NCI-H2196 treated with DMSO at 0.1 percent for 48 hours (cell line): ENCODE measurements around the gene GRID1.

ENCODE experiments used
- DNase-seq: peaks from one replicate; lab custom pipeline; 2025; ENCODE audit not compliant: unreplicated experiment; lab: John Stamatoyannopoulos, UW

The GRID1 gene

DNA sequence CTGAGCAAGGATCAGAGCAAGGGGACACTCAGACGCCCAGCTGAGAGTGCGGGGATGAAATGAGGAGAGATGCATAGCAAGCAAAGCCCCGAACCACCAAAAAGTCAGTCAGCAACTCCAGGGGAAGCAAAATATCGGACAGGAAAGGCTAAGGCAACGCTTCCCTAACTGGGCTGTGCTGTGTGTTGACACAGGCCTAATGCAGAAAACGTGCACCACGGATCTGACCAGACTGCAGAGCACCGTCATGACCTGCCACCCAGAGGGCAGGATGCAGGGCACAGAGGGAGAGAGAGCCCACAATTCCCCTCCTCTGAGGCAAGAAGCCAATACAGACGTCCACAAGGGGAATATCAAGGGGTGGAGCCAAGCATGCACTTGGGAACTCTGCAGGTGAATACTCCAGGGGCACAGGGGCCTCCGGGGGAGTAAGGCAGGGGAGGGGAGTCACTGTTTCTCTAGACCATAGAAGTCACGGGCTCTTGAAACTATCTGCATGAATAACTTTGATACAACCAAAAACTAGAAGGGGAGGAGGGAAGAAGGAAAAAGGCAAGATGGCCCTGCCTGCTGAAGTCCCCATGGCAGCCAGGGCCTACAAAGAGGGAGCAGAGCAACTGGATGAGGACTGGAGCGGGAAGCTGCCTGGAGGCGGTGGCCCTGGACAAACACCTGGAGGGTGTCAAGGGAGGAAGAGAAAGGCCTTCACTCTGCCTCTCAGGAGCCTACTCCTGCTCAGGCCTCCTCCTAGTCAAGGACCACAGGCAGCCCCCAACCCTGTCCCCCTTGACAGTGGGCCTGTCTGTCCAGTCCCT lies 26.2 kb downstream of the GRID1 start:
- no peak for DNase-seq

DNA sequence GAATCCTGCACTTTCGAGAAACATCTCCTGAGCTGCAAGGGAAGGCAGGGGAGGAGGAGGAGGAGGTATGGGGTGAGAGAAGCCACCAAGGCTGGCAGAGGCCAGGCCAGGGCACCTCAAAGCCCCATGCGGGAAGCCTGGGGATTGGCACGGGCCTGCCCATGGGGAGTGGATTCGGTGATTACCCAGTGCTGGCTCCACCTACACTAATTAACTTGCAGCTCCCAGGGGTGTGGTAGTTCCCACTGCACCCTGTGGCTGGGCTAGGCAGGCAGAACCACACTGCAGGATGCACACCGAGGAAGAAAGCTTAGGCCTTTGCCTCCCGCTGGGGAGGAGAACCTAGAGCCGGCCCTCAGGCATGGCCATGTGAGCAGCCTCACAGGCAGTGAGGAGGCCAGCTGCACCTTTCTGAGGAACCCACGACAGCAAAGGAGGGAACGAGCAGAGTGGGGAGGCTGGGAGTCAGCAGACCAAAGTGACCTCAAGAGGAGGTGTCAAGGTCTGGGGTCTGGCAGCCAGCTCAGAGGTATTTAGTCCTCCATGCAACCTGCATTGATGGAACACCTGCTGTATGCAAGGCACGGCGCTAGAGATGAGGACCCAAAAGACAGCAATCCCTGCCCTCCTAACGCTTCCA lies 27.2 kb downstream of the GRID1 start:
- DNase-seq: no peak

DNA sequence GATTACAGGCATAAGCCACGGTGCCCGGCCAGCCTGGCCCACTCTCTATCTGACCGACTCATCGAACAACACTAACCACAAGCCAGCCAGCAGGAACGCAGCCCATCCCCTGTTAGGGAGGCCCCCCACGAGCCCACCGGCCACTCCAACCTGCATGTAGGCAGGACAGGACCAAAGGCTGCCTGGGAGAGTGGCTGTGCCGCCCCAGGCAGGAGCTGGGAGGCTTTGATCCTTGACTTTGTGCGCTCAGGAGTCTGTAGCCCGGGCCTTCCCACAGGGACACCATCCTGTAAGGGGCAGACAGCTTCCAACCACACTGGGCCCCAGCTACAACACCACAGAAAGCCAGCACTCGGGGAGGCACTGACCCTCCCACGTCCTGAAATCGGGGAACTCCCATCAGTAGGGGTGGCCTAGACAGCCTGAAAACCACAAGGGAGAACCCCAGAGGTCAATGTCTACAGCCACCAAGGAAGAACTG lies 29.4 kb downstream of the GRID1 start:
- DNase-seq: no peak

DNA sequence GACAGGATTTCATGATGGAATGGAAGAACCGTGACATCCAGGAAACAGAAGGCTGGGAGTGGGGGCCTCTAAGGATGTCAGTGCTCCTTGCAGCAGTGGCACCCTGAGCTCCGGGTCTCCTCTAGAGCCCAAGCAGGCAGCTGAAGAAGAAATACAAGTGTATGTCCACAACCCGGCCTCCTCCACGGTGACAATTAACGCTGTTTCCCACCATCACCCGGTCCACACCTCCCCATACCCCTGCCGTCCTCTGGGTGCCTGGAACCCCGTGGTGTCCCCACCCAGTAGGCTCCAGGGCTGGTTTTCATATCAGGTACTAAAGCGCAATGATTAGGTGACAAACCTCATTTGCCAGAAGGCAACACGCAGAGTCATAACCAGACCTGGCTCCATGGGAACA lies 30.3 kb downstream of the GRID1 start:
- no peak for DNase-seq

DNA sequence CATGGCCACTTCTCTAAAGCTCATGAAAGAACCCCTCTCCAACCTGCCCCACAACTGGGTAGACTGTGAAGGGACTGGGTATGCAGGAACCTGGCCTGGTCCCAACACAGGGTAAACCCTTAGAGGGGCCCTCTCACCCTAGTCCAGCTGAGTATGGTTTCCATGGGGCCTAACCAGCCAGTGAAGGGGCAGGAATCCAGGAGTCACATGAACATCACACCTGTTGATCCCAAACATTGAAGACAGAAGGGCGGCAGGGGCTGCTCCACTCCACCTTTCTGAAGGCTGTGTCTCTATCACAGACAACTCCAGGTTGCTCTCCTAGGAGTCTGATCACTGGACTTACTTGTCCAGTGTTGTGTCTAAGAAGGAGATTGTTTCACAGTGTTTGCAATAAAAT lies 30.8 kb downstream of the GRID1 start:
- no peak for DNase-seq

DNA sequence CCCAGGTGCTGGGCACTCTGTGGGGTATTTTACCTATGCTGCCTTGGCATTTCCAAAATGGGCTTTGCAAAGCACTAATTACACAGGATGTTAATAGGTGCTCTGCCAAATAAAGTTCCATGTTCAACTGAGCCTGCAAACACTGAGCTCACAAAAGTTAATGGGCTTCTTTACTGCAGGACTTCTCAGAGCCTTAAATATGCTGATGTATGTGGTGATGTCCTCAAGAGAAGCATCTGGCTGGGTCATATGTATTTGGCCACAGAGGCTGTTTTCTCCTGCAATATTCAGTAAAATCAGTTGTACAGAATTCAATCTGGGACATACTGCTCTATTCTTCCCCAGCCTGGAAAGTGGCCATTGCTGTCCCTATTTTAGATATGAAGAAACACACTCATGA lies 31.3 kb downstream of the GRID1 start:
- DNase-seq: no peak

DNA sequence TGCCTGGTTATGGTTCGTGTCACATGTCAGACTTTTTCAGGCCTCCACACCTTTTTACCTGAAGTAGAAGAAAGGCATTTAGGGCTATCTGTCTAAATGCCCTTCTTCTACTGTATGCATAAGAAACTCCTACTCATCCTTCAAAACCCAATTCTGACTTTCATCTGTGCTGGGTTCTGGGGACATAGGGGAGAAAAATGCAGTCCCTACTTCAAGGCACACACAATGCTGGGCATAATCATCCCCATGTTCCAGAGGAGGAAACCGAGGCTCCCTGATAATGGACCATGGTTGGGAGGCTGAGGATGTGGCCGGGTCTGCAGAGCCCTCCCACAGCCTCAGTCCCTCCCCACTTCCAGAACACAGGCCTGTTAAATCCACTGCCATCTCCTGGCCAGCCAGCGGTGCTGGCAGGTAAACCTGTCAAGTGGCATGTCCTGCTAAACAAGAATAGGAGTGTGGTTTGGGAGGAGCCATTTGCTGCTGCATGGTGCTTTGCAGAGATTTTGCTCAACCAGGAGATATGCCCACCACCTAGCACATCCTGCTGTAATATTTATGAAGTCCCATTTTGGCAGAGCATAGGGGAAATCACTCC lies 32.0 kb downstream of the GRID1 start:
- DNase-seq: no peak

DNA sequence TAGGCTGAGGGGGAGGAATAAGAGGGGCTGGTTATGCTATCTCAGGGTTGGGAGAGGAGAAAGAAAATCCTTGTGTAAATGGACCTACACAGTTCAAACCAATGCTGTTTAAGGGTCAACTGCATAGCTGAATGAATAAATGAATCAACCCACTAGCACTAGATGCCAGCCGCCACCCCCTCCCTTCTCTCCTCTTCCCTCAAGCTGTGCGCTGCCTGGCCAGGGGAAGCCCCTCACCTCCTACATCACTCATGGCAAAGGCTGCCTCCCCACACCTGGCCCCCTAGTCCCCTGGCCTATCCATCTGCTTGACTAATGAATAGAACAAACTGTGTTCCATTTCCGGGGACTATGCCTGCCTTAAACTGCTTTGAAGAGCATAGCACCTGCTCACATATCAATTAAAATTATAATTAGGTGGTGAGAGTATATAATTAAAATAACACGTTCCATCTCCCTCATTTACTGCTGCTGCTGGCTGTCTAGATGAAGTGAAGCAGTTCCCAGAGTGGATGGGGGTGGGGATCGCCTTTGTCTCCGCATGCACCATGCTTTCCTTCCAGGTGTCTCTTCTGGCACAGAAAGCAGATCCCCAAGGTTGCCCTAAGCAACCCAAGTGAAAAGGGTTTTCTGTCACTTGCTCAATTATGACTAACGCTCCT lies 32.6 kb downstream of the GRID1 start:
- DNase-seq: no peak

DNA sequence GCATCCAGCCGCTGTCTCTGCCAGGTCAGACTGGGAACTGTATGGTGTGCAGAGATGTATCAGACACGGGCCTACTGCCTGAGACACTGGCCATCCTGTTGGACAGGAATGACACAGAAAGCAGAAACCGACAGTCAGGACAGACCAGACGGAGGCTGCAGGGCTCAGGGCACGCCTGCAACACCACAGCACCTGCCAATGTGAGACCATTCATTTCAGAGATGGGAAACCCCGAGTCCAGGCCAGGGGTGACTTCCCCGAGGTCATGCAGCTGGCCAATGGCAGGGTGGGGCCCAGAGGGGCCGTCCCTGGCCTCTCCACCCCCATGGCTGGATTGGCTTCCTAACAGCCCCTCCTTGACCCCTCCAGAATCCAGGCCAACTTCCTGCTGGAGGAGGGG lies 34.7 kb downstream of the GRID1 start:
- no peak for DNase-seq

DNA sequence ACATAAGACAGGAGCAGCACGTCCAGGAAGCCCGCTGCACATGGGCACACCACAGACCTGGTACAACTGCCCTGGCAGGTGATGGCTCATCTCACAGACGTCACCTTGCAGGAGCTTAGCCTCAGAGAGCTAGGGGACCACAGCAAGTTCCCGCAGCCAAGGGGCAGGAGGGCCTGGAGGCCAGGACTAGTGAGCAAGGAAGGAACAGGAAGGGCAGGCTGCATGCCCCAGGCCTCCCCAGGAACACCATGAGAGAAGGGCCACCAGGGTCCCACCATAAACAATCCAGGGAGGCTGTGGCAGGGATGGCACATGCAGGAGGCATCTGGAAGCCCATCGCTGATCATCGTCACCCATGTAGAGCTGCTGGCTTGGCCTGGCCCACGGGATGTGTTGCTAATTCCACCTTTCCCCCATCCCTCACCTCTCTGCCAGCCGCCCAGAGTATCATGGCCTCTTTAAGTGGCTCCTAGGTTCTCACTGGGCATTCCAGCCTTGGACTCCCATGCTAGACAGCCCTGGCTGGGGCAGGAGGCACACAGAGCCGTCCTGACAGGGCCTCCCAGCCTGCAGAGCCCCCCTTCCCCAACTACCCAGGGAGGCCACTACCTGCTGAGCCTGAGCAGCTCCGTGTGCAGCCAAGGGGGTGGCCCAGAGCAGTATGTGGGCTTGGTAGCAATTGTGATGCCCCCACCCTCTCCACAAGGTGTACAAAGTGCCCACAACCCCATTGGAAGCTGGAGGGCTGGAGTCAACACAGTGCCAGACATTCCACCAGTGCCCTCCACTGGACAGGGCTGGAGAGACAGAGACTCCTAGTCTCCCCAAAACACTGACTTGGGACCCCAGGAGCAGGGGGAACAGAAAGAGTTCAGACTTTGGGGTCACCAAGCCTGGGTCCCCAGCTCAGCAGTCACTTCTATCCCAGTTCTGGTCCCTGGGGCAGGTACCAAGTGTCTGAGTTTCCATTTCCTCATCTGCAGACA lies 35.5 kb downstream of the GRID1 start:
- no peak for DNase-seq

DNA sequence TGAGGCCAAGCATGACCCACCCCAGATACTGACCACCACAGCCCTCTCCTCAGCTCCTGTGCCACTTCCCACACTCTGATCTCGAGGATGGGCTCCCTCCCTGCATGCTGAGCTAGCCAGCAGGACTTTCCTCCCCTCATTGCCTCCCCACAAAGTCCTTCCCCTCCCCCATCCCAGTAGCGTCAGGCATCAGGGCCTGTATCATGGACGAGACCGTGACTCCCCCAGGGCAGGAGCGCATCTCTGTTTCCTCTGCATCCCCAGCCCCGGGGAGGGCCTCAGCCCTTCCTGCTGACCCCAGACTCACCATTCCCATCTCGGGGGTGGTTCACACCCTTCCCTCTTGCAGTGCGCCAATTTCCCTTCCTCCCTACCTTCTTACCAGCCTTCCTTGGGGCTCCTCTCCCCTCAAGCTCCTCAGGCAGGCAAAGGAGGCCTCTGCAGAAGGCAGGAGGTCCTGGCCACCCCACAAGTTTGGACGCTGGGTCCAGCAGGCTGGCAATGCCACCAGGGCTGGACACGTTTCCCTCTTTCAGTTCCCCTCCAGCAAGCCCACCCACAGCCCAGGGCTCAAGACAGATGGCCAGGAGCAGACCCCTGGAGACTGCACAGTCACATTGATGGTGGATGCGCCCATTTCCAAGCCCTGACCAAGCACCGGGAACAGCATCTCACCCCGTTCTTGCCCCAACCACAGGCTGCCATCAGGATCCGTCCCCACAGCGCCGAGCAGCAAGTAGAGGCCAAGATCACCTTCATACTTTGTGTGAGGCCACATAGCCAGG lies 36.5 kb downstream of the GRID1 start:
- no peak for DNase-seq

DNA sequence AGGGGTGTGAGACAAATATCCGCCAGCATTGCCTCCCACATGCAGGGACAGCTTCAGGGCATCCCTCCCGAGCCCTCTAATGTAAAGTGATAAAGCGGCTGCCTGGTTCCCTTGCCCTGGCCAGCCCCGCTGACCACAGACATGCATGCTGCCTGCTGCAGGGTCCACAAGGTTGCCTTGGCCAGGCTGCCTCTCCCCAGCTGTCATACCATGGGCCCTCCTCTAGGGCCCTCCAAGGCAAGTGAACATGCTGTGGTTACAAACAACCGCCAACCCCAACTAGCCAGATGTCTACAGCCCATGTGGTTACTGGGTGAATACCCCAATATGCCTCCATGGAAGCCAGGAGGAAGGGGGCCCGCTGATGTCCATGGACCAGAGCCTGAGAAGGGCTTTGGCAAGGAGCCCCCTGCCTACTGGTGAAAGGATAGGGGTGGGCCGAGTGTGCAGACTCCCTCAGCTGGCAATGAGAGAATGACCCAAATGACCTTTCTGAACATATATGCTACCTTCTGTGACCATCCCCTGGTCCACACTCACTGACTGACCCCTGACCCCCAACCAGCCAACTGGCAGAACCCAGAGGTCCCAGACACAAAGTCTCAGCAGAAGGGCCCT lies 37.4 kb downstream of the GRID1 start:
- DNase-seq: no peak

DNA sequence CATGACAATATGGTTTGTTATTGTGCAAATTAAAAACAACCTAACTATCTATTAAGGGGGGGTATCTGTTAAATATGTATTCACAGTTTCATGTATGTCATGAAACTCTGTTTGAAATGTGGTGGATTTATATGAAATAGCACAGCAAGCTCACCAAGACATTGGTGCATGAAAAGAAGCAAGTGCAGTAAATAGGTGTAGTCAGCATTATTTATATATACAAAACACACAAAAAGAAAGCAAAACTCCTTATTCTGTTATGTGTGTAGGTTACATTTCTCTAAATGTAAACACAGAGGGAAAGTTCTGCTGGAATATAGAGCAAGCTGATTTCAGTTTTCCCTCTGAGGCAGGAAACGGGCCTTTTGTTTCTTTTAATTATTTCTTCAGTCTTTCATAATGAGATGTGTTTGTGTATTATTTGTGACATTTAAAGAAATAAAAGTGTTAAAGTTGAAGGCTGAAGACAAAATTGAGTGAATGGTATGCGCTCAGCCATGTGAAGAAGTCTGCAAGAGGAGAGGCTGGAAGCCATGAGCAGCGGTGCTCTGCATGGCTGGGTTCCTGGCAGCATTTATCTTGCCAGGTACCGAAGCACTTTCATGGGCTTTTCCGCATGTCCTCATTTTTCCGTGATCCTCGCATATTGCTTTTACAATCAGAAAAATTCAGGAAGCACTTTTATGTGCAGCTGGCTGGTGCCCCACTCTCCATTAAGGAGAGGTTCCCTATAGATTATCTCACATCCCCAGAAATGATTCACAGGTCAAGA lies 38.5 kb downstream of the GRID1 start:
- no peak for DNase-seq

DNA sequence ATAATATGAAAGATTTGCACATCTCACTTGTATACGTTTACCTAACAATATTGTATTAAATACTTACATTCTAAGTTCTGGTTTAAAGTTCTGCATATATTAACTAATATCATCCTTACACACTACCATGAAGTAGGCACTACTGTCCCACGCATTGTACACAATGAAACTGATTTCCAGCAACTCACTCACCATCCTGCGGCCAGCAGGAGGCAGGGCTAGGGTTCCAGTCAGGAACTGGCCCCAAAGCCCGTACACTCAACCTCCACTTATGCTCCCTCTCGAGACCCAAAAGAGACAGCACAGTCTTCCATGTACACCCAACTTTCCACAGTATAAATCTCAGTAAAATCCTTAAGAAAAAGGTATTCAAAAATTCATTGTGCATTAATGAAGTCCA lies 41.4 kb downstream of the GRID1 start:
- DNase-seq: no peak

DNA sequence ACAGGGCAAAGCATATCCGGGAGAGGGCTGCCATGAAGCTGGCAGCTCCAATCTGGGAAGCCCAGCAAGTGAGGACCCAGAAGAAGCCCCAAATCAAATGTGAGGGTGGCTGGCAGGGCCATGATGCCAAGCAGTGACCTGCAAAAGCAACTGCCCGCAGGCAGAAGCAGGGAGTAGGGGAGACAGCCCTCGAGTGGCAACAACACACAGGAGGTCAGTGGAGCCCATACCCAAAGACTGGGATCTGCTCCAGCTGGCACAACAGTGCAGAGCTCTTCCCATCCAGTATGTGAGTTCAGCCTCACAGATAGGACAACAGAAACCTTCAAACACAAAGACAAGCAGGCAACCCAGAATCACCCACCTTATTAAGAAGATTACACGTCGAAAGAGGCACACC lies 45.0 kb downstream of the GRID1 start:
- no peak for DNase-seq

DNA sequence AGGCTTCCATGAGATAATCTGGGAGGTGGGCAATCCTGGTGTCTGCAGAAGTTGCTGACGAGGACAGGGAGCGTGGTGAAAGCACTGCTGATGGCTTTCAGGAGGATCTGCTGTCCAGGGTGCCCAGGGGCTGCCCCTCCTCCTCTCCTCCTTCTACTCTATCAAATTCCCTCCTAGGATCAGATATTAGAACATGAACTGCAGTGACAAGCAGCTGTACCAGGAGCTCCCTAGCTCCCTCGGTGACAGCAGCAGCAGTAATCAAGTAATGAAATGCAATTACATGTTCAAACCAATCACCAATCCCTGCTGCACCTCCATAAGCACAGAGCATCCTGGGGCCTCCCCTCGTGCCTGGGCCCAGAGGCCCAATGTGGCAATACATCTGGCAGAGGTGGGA lies 46.9 kb downstream of the GRID1 start:
- no peak for DNase-seq

DNA sequence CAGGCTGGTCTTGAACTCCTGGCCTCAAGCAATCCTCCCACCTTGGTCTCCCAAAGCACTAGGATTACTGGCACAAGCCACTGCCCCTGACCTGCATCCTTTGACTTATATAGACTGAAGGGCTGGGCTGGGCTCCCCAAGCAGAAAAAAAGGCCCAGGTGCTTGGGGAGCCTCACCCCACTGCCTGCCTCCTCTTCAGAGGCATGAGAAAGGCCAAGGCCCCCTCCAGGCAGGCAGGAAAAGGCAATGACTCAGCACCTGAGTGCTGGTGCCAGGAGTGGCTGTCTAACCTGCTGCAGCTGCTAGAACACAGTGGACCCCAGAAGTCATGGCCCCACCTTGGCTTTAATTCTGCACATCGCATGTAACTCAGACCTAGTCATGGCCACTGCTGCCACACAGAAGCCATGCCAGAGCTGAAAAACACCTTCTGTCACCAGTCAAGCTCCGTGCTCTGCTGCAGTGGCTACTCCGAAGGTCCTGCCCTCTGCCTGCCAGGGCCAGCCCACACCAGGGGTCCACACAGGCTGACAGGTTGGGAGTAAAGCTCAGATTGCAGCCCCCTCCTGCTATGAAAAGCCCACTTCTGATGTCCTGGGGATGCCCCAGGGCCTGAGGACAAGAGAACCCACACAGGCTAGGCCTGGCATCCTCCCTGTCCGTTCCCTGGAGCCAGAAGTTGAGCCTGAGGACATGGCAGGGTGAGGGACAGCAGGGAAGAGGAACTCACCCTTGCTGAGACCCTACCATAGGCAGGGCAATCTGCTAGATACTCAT lies 48.5 kb downstream of the GRID1 start:
- no peak for DNase-seq

DNA sequence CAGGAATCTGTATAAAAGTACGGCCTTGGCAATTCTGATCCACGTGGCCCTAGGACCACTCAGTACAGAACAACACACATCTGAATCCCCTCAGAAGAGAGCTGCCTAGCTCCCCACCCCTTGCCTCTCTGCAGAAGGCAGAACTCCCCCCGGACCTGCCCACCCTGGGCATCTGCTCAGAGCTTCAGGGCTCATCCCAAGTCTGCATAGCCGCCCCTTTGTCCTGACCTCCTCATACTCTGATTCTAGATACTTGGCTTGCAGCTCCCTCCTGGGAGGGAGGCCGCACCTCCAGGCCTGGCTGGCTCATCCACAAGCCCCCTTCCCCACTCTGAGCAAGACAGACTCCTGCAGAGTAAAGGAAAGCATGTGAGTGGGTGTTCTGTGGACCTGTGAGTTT lies 49.6 kb downstream of the GRID1 start:
- DNase-seq: no peak
